Measurements from ENCODE around the gene SATB2.
A peak's percentile ranks its signal among the peaks of the same experiment; 100 is the strongest.

SATB2 gene

GRCh38 chr2:199463708-199464605 lies 6.2 kb upstream of the SATB2 start:
- Histone ChIP-seq H3K9ac (ENCODE audit: low read length) (no peak overlapping the region), H3K27me3 (ENCODE audit: control insufficient read depth, insufficient read depth, low read length) (peaks cover 92% of the 10 kb centered on the region), H3K9me3 (ENCODE audit: control insufficient read depth, low read length) (no peaks in the 10 kb centered on the region), H3K4me1 (ENCODE audit: control insufficient read depth, insufficient read depth, low read length) (peaks cover 28% of the 10 kb centered on the region), H3K36me3 (ENCODE audit: control insufficient read depth, insufficient read depth, low read length) (no peaks in the 10 kb centered on the region), H3K4me3 (ENCODE audit: low read length) (peak overlapping the region; percentile 48)

GRCh38 chr2:199462956-199463692 lies 5.4 kb upstream of the SATB2 start:
- no peak overlapping the region for H3K9ac ChIP-seq (ENCODE audit: low read length)
- peaks cover 83% of the 10 kb centered on the region for H3K27me3 ChIP-seq (ENCODE audit: control insufficient read depth, insufficient read depth, low read length)
- peak overlapping the region; percentile 48 for H3K4me3 ChIP-seq (ENCODE audit: low read length)

GRCh38 chr2:199462347-199462955 lies 4.7 kb upstream of the SATB2 start:
- peaks cover 82% of the 10 kb centered on the region for H3K27me3 ChIP-seq (ENCODE audit: control insufficient read depth, insufficient read depth, low read length)
- no peaks in the 10 kb centered on the region for H3K36me3 ChIP-seq (ENCODE audit: control insufficient read depth, insufficient read depth, low read length)
- no peak overlapping the region for H3K9ac ChIP-seq (ENCODE audit: low read length)
- no peaks in the 10 kb centered on the region for H3K9me3 ChIP-seq (ENCODE audit: control insufficient read depth, low read length)
- H3K4me3 ChIP-seq (ENCODE audit: low read length): no peak overlapping the region
- H3K4me1 ChIP-seq (ENCODE audit: control insufficient read depth, insufficient read depth, low read length): peaks cover 26% of the 10 kb centered on the region

More at GRCh38 chr2:199462956-199463692, 5.4 kb upstream of the SATB2 start:
- Histone ChIP-seq H3K4me1 (ENCODE audit: control insufficient read depth, insufficient read depth, low read length) (peaks cover 22% of the 10 kb centered on the region), H3K9me3 (ENCODE audit: control insufficient read depth, low read length) (no peaks in the 10 kb centered on the region), H3K36me3 (ENCODE audit: control insufficient read depth, insufficient read depth, low read length) (no peaks in the 10 kb centered on the region)

GRCh38 chr2:199461711-199462346 lies 4.1 kb upstream of the SATB2 start:
- H3K9ac ChIP-seq (ENCODE audit: low read length): no peak overlapping the region
- H3K27me3 ChIP-seq (ENCODE audit: control insufficient read depth, insufficient read depth, low read length): peaks cover 82% of the 10 kb centered on the region
- H3K36me3 ChIP-seq (ENCODE audit: control insufficient read depth, insufficient read depth, low read length): no peaks in the 10 kb centered on the region
- no peaks in the 10 kb centered on the region for H3K9me3 ChIP-seq (ENCODE audit: control insufficient read depth, low read length)
- H3K4me3 ChIP-seq (ENCODE audit: low read length): no peak overlapping the region
- H3K4me1 ChIP-seq (ENCODE audit: control insufficient read depth, insufficient read depth, low read length): peaks cover 31% of the 10 kb centered on the region

- Histone ChIP-seq H3K9ac (ENCODE audit: low read length) (no peak overlapping the region), H3K27me3 (ENCODE audit: control insufficient read depth, insufficient read depth, low read length) (peaks cover 81% of the 10 kb centered on the region), H3K4me3 (ENCODE audit: low read length) (no peak overlapping the region), H3K9me3 (ENCODE audit: control insufficient read depth, low read length) (no peaks in the 10 kb centered on the region), H3K36me3 (ENCODE audit: control insufficient read depth, insufficient read depth, low read length) (no peaks in the 10 kb centered on the region), H3K4me1 (ENCODE audit: control insufficient read depth, insufficient read depth, low read length) (peaks cover 36% of the 10 kb centered on the region)
Measured at GRCh38 chr2:199460846-199461710, 3.3 kb upstream of the SATB2 start.

- Histone ChIP-seq H3K9me3 (ENCODE audit: control insufficient read depth, low read length) (no peaks in the 10 kb centered on the region), H3K4me1 (ENCODE audit: control insufficient read depth, insufficient read depth, low read length) (peaks cover 45% of the 10 kb centered on the region), H3K4me3 (ENCODE audit: low read length) (no peak overlapping the region), H3K36me3 (ENCODE audit: control insufficient read depth, insufficient read depth, low read length) (no peaks in the 10 kb centered on the region), H3K27me3 (ENCODE audit: control insufficient read depth, insufficient read depth, low read length) (peaks cover 81% of the 10 kb centered on the region), H3K9ac (ENCODE audit: low read length) (no peak overlapping the region)
Measured at GRCh38 chr2:199460101-199460671, 2.4 kb upstream of the SATB2 start.

GRCh38 chr2:199459286-199460100 lies 1.8 kb upstream of the SATB2 start:
- H3K27me3 ChIP-seq (ENCODE audit: control insufficient read depth, insufficient read depth, low read length): peaks cover 76% of the 10 kb centered on the region
- H3K4me3 ChIP-seq (ENCODE audit: low read length): peak overlapping the region; percentile 33
- H3K36me3 ChIP-seq (ENCODE audit: control insufficient read depth, insufficient read depth, low read length): no peaks in the 10 kb centered on the region

GRCh38 chr2:199458806-199459285 lies 1.1 kb upstream of the SATB2 start:
- Histone ChIP-seq H3K4me1 (ENCODE audit: control insufficient read depth, insufficient read depth, low read length) (peaks cover 39% of the 10 kb centered on the region), H3K36me3 (ENCODE audit: control insufficient read depth, insufficient read depth, low read length) (no peaks in the 10 kb centered on the region), H3K9me3 (ENCODE audit: control insufficient read depth, low read length) (no peaks in the 10 kb centered on the region), H3K9ac (ENCODE audit: low read length) (peak overlapping the region; percentile 70), H3K27me3 (ENCODE audit: control insufficient read depth, insufficient read depth, low read length) (peaks cover 76% of the 10 kb centered on the region), H3K4me3 (ENCODE audit: low read length) (peak overlapping the region; percentile 33)

More at GRCh38 chr2:199459286-199460100, 1.8 kb upstream of the SATB2 start:
- H3K9ac ChIP-seq (ENCODE audit: low read length): peak overlapping the region; percentile 70
- no peaks in the 10 kb centered on the region for H3K9me3 ChIP-seq (ENCODE audit: control insufficient read depth, low read length)
- H3K4me1 ChIP-seq (ENCODE audit: control insufficient read depth, insufficient read depth, low read length): peaks cover 45% of the 10 kb centered on the region

- Histone ChIP-seq H3K27me3 (ENCODE audit: control insufficient read depth, insufficient read depth, low read length) (peaks cover 71% of the 10 kb centered on the region), H3K9ac (ENCODE audit: low read length) (no peak overlapping the region), H3K4me3 (ENCODE audit: low read length) (no peak overlapping the region), H3K4me1 (ENCODE audit: control insufficient read depth, insufficient read depth, low read length) (peaks cover 34% of the 10 kb centered on the region), H3K36me3 (ENCODE audit: control insufficient read depth, insufficient read depth, low read length) (no peaks in the 10 kb centered on the region), H3K9me3 (ENCODE audit: control insufficient read depth, low read length) (no peaks in the 10 kb centered on the region)
Measured at GRCh38 chr2:199458009-199458805, 468 bp upstream of the SATB2 start.

Data from mucosa of stomach (tissue), 1 donor.